Activated T-cell treated with anti-CD3 and anti-CD28 coated beads for 4 hours (primary cell): ENCODE data around the gene SMYD4.
"Not testable (repeated sequence)": the region's sequence is repeated elsewhere in the genome, so short reads cannot be mapped to it uniquely, and the experiment has no call there.

Experiments used
- DNase-seq: peaks from one replicate; pipeline ENCODE4 v3.0.0-alpha.2; 2020

Gene SMYD4

DNA sequence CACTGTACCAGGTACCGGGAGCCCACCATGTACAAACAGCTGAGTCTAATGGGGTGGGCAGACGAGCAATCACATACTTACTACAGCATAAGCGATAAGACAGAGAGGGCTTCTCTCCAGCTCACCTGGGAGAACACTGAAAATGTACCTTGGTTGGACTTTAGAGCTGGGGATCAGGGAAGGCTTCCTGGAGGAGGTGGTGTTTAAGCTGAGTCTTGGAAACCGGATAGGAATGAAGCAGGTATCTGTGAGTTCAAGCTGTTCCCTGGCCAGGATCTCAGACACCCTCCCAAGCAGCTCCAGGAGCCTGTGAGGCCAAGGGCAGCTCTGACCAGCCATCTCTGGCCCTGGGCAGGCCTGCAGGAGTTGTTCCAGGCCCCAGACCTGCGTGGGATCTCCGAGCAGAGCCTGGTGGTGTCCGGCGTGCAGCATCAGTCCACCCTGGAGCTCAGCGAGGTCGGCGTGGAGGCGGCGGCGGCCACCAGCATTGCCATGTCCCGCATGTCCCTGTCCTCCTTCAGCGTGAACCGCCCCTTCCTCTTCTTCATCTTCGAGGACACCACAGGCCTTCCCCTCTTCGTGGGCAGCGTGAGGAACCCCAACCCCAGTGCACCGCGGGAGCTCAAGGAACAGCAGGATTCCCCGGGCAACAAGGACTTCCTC is 75.8 kb downstream of the SMYD4 start:
- no peak for DNase-seq

DNA sequence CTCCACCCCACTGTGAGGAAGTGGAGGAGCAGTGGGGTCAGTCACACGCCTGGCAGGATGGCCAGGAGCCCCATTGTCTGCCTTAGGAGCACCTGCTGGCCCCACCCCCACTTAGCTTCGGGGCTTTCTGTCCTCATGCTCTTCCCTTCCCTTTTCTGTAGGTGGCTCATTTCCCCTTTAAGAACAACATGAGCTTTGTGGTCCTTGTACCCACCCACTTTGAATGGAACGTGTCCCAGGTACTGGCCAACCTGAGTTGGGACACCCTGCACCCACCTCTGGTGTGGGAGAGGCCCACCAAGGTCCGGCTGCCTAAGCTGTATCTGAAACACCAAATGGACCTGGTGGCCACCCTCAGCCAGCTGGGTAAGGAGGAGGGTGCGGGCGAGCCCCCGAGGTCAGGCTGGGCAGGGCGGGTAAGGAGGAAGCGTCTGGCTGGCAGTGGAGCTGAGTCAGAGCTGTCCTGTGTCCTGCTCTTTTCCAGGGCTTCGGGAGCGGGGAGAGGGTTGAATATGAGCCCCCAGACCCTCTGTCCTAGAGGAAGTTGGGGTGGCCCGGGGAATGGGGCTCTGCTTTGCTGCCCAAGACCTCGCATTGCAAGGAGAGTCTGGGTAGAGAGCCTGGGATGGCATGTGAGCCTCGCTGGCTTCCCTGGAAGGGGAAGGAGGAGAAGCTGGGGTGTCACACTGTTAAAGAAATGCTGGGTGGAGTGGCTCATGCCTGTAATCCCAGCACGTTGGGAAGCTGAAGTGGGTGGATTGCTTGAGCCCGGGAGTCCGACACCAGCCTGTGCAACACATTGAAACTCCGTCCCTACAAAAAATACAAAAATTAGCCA is 77.1 kb downstream of the SMYD4 start:
- DNase-seq: no peak

DNA sequence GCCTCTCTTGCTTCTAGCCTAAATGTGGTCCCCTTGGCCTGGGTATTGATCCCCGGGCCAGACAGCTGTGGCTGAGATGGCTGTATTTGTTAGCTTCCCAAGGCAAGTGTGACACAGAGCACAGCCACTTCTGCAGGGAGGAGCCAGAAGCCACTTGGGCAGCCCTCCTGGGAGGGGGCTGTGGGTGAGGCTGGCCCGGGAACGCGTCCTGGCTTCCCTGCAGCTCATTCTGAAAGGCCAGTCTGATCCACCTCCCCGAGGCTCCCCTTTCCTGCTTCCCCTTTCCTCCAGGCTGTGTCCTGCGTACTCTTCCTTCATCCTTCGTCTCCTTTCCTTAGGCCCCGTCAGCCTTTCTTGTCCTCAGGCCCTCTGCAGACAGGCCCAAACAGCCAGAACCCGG is 79.1 kb downstream of the SMYD4 start:
- no peak for DNase-seq

DNA sequence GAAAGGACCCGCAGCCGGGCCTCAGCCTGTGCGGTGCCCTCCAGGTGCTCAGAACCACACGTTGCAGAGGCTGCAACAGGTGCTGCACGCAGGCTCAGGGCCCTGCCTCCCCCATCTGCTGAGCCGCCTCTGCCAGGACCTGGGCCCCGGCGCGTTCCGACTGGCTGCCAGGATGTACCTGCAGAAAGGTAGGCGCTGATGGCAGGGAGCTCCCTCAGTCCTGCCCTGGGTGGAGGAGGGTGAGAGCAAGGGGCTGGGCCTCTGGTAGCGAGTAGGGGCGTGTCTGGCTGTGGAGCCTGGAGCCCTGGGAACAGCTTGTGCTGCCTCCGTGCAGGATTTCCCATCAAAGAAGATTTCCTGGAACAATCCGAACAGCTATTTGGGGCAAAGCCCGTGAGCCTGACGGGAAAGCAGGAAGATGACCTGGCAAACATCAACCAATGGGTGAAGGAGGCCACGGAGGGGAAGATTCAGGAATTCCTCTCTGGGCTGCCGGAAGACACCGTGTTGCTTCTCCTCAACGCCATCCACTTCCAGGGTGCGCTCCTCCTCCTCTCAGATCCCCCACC is 82.6 kb downstream of the SMYD4 start:
- DNase-seq: no peak

DNA sequence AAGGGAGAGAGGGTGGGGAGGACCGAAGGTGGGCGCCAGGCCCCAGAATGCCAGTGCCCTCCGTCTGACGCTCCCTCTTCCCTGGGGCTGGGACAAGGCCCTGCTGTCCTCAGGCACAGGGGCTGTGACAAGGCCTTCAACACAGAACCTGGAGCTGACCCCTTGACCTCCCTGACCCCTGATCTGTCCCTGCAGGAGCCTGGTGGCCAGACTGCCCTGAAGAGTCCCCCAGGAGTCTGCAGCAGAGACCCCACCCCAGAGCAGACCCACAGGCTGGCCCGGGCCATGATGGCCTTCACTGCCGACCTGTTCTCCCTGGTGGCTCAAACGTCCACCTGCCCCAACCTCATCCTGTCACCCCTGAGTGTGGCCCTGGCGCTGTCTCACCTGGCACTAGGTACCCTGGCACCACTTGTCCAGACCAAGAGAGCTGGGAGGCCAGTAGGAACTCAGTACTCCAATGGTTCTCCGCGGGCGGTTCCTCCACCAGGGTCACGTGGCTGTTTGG is 84.1 kb downstream of the SMYD4 start:
- no peak for DNase-seq

DNA sequence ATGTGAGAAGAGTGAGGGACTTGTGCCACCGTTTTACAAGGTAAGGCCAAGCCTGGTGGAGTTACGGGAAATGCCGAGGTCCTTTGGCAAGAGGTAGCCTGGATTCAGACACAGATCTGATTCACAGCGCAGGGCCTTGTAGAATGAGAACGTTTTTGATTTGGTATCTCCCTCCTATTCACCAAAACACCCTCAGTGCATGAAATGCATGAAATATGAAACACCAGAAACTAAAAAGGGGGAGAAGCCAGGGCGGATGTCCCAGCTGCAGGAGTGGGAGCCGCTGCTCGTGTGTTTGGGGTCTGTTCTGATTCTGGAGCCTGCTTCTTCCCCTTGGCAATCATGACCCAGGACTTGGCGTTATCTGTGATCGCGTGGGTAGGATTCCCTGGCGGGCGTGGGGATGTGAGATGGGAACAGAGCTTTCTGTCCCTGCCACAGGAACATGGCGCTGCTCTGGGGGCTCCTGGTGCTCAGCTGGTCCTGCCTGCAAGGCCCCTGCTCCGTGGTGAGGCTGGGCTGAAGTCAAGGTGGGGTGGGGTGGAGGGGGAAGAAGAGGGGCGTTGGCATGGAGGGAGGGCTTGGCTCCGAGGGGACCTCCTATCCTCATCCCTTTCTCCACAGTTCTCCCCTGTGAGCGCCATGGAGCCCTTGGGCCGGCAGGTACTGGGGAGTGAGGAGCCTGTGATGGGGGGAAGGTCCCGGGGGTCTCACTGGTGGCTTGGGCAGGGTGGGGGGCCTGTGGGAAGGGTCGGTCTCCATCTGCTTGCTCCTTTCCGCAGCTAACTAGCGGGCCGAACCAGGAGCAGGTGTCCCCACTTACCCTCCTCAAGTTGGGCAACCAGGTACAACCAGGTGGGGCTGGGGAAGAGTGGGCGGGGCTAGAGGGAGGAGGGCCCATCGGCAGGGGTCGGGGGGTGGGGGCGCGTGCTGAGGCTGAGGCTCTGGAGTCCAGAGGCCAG is 84.9 kb downstream of the SMYD4 start:
- no peak for DNase-seq

DNA sequence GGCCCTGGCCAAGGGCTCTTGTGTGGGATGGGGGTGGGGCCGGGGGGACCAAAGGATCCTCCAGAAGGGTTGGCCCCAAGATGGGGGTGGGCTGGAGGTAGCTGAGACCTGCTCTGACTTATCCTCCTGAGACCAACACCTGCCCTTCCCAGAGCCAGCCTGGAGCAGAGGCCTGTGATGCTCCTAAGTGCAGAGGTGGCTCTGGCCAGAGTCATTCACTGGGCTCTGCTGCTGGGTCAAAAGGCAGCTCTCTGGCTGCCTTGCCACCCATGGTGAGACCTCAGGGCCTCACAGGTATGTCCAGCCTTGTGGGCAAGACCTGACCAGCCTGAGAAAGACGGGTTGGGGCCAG is 86.6 kb downstream of the SMYD4 start:
- no peak for DNase-seq

DNA sequence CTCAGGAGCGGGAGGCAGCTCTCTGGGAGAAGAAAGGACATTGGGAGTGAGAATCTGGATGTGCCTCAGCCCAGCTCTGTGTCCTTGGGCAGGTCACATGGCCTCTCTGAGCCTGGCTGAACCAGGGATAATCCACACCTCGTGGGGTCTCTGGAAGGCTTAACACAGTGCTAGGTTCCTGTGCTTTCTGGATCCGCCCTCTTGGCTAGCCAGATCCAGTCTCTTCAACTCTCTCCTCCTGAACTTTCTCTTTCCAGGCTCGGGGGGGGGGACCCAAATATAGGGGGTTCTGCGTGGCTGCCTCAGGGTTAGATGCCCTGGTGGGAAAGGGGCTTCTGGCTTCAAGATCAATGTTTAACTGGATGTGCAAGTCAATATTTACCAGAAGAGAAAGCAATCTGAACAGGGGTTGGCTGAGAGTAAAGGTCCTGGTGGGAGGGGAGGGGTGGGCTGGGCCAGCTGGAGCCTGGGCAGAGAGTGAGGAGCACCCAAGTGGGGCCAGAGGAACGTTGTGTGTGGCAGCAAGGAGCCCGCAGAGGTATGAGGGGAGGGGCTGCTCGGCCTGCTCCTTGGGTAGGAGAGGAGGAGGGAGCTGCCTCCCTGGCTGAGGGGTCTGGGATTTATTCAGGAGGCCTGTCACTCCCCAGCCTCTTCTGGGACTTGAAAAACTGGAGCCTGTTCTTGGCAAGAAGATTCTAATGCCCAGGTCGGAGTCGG is 87.2 kb downstream of the SMYD4 start, which contains the start of gene SERPINF2:
TSS of gene SERPINF2 (plus strand) at position 501 of the 717 bp plus-strand sequence. CDS start 2,125 bp downstream, outside the sequence.
- DNase-seq: no peak

DNA sequence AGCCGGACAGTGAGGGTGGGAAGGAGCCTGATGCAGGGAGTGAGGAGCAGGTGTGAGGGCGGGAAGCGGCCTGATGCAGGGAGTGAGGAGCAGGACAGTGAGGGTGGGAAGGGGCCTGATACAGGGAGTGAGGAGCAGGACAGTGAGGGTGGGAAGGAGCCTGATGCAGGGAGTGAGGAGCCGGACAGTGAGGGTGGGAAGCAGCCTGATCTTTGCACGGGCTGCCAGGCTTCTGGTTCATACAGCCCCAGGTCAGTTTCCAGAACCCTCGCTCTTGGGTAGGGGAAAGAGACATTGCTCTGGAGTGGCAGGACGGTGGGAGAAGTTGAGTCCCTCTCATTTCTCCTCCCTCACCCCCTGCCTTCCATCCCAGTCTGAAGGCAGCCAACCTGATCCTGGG is 87.8 kb downstream of the SMYD4 start:
- not testable (repeated sequence) for DNase-seq

DNA sequence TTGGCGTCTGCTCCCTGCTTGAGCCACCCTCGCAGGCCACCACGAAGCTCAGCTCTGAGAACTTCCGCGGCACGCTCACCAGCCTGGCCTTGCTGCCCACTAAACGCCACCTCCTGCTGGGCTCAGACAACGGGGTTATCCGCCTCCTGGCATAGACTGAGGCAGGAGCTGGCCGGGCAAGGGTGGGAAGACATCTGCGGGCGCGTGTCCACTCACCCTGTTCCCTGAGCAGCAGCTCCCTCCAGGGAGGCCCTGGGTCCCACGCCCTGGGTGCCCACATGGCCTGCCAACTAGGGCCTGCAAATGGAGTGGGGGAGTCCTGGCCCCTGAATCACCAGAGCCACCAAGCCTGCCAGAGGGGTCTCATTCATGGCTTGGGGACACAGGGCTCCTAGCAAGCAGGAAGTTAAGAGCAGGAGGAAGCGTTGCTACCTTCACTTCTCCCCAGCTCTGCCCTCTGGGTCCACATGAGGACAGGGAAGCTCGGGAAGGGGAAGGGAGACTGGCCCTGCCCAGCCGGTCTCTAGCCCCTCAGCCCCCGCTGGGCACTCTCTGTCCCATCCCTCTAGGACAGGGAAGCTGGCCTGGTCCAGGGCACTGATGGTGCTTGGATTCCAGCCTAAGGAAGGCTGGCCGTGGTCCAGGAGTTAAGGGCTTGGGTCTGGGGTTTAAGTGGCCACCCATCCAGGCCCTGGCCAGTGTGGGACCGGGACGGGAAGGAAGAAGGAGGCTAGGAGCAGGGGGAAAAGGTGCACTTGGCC is 92.0 kb downstream of the SMYD4 start:
- no peak for DNase-seq

DNA sequence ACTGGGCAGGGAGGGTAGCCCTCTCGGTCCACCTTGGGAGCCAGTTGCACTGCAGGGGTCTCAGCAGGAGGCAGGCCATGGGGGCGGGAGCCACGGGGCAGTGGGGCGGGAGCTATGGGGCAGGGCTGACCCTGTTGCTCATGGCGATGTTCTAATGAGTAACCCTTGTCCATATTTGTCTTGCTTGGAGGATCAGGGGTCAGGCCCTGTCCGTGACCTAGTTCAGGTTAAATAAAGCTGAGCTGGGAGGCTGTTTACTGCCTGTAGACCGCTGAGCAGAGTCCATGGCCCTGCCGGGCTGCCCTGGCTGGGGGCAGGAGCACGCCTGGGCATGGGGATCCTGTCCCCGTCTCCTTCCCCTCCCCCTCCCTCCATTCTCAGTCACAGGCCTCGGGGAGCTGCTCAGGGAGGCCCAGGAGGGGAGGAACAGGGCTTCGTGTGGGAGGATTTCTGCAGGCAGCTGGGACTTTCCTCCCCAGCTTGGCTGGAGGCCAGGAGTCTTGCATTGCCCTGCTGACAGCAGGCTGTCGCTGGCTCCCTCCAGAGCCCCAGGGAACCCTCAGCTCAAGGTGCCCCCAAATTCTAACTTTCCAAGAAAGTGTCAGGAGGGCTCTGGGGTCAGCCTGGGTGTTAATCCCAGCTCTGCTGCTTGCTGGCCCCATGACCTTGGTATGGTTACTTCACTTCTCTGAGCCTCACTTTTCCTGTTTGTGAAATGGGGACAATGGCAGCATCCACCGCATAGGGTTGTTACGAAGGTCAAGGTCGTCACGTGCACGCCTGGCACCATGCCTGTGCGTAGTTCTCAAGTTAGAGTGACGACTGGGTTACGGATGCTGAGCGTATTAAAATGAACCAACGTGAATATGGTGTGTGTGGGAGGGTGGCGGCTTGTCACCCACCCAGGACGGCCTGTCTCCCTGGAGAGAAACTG is 93.1 kb downstream of the SMYD4 start:
- DNase-seq: no peak

DNA sequence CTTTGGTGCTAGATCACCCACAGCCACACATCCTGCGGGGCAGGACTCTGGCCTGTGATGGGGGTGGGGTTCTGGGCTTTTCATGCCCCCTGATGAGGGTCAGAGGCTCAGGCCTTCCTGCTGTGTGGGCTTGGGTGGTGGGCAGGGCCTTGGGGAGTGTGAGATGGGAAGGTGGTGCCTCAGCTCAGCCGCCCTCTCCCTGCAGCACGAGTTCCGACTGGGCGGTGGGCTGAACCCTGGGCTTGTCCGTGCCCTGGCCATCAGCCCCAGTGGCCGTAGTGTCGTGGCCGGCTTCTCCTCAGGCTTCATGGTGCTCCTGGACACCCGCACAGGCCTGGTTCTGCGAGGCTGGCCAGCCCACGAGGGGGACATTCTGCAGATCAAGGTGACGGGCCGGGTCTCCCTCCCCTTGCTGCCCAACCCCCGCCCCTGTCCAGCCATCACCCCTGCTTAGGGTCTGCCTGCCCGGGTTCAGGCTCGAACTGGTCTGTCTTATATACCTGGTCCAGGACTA is 93.8 kb downstream of the SMYD4 start:
- no peak for DNase-seq

DNA sequence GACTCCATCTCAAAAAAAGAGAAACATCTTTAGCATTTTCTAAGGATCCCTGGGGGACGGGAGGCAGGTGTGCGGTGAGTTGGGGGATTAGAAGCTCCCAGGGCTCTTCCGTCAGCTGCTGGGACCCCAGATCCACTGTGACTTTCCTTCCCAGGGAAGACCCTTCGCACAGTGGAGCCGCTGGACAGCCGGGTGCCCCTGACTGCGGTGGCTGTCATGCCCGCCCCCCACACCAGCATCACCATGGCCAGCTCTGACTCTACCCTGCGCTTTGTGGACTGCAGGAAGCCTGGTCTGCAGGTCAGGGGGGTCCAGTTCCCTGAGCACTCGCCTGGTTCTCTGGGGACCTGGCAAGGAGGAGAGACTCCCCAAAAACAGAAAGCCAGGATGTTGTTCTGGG is 94.3 kb downstream of the SMYD4 start:
- no peak for DNase-seq

DNA sequence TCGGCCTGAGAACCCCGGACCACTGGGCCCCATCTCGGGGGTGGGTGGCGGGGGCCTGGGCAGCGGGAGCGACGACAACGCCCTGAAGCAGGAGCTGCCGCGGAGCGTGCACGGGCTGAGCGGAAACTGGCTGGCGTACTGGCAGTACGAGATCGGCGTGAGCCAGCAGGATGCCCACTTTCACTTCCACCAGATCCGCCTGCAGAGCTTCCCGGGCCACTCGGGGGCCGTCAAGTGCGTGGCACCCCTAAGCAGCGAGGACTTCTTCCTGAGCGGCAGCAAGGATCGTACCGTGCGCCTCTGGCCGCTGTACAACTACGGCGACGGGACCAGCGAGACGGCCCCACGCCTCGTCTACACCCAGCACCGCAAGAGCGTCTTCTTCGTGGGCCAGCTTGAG is 95.9 kb downstream of the SMYD4 start:
- no peak for DNase-seq

DNA sequence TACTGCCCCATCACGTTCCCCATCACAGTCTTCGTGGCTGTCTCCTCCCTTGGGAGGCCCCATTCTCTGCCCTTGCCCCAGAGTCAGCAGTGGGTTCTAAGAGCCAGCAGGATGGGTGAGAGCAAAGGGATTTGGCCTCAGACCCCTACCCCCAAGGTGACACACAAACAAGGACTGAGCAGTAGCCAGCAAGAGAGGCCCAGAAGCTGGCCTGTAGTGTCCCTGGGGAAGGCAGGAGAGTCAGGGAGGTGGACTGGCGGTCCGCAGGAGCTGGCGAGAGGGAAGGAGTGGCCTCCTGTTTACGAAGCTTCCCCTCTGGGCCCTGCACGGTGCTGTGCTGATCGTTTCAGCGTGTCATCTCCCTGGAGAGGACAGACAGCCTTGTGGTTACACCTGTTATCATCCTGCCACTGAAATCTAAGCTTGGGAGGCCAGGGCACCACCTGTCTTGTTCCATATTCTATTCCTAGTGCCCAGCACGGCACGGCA is 96.8 kb downstream of the SMYD4 start:
- DNase-seq: no peak

DNA sequence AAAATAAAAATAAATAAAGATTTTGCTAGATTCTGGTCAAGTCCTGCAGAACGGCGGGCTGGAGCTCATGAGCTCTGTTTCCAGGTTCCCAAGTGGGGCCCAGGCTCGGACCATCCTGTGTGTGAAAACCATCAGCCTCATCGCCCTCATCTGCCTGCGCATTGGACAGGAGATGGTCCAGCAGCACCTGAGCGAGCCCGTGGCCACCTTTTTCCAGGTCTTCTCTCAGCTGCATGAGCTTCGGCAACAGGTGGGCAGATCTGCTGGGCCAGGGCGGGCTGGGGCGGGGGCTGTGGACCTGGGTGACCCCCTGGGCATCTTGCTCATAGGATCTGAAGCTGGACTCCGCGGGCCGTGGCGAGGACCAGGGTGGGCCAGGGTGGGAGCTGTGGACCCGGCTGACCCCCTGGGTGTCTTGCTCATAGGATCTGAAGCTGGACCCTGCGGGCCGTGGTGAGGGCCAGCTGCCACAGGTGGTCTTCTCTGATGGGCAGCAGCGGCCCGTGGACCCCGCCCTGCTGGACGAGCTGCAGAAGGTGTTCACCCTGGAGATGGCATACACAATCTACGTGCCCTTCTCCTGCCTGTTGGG is 97.4 kb downstream of the SMYD4 start:
- DNase-seq: no peak

DNA sequence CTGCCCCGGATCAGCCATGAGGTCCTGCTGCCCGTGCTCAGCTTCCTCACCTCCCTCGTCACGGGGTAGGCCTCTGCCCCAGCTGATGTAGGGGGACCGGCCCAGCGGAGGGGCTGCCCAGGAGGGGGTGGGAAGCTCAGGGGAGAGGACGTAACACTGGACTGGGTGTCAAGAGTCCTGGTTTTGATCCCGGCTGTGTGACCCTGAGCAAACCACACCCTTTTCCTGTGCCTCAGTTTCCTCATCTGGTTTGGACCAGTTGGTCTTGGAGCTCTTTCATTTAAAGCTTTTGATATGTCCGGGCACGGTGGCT is 98.6 kb downstream of the SMYD4 start:
- DNase-seq: no peak

DNA sequence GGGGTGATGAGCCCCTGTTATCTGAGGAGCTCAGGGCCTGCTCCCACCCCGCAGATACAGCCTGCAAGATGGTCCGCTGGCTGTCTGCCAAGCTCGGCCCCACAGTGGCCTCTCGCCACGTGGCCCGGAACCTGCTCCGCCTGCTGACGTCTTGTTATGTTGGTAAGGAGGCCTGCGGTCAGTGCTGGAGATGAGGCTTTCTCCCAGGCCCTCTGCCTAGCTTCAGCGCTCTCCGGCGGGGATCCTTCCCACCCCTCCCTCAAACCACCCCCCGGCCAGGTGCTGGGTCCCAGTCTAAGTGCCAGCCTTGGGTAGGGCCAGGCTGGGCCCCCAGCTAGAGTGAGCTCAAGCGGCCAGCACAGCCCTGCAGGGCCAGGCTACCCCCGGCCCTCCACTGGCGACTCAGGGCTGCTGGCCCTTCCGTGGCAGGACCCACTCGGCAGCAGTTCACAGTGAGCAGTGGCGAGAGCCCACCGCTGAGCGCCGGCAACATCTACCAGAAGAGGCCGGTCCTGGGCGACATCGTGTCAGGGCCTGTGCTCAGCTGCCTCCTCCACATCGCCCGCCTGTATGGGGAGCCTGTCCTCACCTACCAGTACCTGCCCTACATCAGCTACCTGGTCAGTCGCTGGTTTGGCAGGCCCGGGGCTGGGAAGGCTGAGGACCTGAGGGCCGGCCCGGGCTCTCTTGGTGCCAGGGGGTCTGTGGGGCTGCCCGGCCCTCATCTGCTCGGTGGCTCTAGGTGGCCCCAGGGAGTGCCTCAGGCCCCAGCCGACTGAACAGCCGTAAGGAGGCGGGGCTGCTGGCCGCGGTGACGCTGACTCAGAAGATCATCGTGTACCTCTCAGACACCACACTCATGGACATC is 99.1 kb downstream of the SMYD4 start:
- no peak for DNase-seq

DNA sequence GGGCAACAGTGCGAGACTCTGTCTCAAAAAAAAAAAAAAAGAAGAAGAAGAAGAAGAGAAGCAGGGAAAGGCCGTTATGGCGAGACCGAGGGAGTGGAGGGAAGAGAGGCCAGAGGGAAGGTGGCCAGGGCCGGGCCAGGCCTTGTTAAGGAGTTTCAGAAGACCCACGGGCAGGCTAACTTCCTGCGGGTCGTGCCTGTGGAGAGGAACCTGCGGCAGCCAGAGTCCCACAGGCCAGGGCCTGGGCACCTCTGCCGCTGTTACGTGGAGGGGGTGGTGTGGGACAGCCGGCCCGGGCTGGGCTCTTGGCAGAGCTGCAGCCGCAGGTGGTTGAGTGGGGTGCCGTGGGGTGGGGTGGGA is 99.8 kb downstream of the SMYD4 start:
- no peak for DNase-seq
